AML-193 (cell line): ENCODE results near the gene KIF26B.
A peak's percentile ranks its signal among the peaks of the same experiment; 100 is the strongest.
"Not testable (repeated sequence)": the region's sequence is repeated elsewhere in the genome, so short reads cannot be mapped to it uniquely, and the experiment has no call there.

Experiments
- DNase-seq, 2 experiments: peaks; one replicate each; lab custom pipeline; 2025; lab: John Stamatoyannopoulos, UW

The KIF26B gene

DNA sequence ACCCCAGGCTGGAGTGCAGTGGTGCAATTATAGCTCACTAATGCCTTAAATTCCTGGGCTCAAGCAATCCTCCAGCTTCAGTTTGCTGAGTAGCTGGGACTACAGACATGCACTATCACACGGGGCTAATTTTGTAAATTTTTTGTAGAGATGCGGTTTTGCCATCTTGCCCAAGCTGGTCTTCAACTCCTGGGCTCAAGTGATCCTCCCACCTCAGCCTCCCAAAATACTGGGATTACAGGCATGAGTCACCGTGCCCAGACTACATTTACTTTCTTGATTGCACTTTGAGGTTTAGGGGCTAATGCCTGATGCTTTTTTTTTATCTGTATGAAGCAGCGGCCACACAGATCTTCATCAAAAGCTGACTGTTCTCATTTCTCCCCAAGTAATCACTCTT lies 124.6 kb downstream of the KIF26B start:
- DNase-seq = no peak

DNA sequence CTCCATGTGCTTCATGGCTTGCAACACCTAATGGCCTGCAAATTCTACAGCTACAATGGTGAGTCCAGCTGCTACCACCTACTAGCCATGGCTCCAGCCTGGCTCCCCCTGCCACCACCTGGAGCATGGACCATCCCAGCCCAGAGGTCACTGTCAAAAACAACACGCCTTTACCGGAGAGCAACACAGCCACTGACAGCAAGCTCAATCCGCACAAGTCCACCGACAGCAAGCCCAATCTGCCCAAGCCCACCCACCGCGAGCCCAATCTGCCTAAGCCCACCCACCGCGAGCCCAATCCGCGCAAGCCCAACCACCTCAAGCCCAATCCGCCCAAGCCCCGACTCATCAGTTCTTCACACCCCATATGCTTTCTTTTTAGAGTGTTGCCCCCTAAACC lies 128.2 kb downstream of the KIF26B start:
- no peak for DNase-seq

DNA sequence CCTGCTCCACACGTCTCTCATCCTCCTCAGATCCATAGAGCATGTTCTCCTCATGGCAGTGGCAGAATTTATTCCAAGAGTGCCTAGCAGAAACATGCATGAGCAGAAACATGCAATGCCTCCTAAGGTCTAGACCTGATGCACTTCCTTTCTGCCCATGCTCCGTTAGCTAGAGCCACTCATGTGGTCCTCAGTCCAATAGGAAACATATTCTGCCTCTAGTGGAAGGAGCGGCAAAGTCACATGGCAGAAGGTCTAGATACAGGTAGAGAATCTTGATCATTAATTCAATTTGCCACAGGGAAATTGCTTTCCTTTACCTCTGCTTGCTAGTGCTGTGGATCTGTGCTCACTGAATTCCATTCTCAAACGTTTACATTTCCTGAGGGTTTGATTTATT lies 130.4 kb downstream of the KIF26B start:
- no peak for DNase-seq

DNA sequence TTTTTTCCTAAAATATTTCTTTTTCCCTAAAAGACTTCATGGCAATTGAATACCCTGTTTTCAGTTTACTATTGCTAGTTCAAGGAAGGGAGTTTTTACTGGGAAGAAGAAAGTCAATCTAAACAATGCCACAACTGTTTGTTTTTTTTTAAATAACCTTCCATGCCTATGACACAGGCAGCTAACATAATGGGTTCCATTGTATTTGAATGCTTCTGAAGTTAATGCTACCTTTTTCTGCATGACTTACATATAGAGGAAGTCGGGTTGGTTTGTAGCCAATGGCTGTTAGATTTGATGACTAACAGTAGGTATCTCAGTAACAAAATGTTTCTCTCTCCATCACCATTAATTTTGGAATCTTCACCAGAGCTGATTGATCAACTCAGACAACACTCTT lies 134.0 kb downstream of the KIF26B start:
- DNase-seq = no peak

GRCh38 chr1:245290836-245291235 lies 136.1 kb downstream of the KIF26B start:
- DNase-seq = no peak

DNA sequence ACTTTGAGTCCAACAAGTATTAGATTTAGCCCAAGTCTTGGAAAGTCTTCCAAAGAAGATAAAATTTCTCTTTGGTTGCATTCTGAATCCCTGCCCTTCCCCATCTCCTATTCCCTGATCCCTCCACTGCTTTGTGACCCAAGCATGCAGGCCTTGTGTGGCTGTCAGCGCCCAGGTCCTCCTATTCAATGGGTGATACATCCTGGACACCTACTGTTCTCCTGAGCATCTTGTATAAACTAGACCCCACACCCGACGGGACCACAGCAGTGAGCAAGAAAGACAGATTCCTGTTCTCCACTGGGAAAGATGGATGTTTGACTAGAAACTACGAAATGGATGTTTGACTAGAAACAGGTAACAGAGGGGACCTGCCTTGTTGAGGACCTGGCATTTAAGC lies 136.6 kb downstream of the KIF26B start:
- DNase-seq = no peak

DNA sequence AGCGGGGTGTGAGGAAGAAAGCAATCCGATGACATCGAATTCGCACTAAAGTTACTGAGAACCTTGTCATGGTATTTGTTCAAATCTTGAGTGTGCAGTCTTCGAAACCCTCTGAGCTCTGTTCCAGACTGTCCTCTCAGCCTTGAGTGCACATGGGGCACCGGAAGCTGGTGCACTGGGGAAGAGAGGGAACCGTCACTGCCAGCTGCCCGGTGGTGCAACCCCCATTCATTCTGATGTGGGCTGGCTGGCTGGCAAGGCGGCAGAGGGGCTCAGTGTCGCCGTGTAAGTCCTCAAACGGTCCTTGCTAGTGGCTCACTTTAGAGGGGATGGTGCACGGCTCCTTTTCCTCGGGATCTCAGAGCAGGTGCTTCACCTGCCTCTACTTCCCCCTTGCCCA lies 137.4 kb downstream of the KIF26B start:
- no peak for DNase-seq

DNA sequence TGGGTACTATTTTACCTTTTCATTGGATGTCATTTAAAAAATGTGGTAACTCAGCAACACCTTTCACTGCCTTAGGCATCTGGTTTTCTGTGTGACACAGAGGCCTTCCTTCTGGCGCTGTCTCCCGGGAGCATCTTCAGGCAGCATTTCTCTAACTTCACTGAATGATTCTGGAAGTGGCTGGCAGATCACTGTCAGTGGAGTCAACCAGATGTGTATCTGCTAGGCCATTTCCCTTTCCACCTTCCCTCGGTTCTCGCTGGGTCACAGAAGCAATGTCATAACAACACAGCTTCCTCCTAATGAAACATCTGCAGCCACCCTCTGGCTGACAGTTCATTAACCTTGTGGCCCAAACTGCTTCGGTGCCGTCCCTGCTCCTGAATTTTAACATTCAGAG lies 137.8 kb downstream of the KIF26B start:
- DNase-seq = no peak

DNA sequence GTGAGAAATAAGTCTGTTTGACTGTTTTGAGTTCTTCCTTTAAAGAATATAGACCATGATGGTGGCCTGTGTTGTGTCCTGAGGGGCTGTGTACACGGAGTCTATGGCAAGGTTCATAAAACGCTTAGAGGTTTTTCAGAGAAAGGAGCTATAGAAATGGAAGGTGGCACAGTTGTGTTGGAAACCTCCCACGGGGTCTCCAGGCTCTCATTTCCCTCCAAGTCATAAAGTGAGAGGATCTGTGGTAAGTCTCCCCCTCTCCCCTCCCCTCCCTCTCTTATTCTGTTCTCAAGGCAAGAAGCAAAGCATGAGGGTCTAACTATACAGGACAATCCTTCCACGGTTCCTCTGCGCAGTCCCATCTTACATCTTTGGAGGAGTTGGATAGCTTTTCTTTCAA lies 139.2 kb downstream of the KIF26B start:
- no peak for DNase-seq

DNA sequence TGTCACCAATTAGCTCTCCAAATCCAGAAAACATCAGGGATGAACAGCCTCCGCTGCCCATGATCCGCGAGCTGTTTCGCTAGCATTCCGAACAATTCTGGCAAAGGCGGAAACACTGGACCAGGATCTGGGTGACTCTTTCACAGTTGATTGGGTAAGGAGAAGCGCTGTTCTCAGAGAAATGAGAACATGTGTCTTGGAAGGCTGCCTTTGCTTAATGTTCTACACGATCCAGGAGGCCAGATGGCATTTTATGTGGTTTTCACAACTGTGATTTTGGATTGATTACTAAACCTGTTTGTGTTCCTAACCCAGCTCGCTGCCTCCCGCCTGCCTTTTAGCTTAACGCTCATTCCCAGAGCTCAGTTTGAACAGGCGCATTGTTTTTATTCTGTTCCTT lies 144.0 kb downstream of the KIF26B start:
- DNase-seq = no peak

- DNase-seq = no peak
Observed at GRCh38 chr1:245301162-245301580, 146.4 kb downstream of the KIF26B start.

GRCh38 chr1:245301921-245302320 lies 147.1 kb downstream of the KIF26B start:
- DNase-seq = no peak

- DNase-seq = no peak
Observed at GRCh38 chr1:245304698-245305097, 149.9 kb downstream of the KIF26B start.

- DNase-seq = no peak
Observed at GRCh38 chr1:245306020-245306419, 151.2 kb downstream of the KIF26B start.

DNA sequence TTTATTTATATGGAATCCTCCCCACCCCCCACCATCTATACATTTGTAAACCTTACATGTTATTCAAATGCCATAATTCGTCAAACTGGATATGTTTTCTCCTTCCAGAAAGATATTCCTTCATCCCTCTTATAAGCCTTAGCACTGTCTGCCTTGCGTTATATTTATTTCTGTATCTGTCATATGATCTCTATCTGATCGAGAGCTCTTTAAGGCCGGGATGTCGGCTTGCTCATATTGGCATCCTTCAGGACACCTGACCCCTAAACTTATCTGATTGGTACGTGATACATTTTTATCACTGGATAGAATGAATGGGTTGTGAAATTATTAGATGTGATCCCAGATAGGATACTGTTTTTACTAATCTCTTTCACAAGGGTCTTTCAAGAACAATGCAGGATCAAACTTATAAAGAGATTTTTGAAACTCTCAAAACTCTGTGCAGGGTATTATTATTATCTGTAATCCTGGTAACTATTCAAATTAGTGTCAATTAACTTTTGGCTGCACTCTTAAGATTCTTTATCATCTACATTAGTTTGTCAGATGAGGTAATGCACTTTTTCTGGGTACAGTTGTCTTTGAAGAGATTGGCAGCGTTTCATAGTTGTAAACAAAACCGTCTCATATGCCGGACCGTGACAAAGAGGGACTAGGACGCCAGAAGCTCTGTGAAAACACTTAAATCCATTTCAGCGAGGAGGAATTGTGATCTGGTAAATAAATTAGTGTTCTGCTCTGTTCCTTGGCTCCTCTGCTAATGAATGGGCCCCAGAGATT lies 152.0 kb downstream of the KIF26B start:
- no peak for DNase-seq

DNA sequence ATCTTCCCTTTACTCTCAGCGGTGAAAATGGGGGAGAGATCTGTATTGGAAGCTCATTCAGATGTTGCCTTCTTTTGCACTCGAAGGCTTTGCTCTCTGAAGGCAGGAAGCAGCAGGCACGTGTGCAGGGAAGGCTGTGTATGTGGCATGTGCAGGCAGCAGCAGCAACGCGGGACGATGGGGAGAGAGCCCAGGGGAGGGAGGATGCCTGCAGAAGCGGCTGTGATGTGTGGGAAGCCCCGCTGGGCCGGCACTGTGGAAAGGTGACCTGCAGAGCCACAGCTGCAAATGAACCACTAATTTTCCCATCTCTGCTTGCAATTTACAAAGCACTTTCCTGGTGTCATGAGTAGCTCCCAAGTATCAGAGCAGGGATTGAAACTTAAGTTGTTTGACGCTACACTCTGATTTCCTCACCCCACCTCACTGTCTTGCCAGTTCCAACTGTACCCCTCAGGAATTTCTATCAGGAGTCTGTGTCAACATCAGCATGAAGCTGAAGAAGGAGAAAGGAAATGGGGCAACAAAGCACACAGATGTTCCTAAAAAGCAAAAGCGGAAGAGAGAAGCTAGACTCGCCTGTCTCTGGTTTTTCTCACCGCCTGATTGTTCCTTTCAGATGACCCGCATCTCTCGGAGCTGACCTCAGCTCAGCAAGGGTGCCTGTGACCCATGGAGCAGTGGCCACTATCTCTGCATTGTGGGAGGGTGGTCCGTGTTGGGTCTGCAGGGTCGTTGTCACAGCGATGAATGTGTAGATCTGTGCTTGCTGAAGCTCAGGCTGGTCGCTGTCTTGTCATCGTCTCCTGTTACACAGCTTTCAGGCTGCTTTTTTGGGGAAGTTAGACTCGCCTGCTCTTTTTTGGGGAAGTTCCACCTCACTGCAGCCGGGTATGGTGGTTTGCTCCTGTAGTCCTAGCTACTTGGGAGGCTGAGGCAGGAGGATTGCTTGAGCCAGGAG lies 156.1 kb downstream of the KIF26B start:
- peak; percentile 90 to 92 for DNase-seq

GRCh38 chr1:245311887-245312536 lies 157.2 kb downstream of the KIF26B start:
- no peak for DNase-seq

DNA sequence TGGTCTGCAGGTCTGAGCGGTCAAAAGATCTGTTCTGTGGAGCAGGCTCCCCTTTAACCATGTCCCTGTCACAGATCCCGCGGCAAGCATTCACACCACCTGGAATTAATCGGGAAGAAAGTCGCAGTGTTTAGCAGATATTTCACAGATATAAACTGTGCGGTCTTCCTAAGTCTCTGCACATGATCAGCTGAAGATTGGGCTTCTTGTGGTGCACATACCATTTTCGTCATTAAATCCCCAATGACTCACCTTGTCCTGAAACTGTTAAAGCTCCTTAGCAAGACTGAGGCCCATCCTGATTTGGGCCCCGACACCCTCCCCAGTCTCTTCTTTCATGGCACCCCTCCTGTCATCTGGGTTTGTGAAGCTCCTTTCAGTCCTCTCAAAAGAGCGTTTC lies 158.8 kb downstream of the KIF26B start:
- no peak for DNase-seq

- no peak for DNase-seq
Observed at GRCh38 chr1:245316784-245317183, 162.0 kb downstream of the KIF26B start.

GRCh38 chr1:245317217-245317616 lies 162.4 kb downstream of the KIF26B start:
- no peak for DNase-seq

DNA sequence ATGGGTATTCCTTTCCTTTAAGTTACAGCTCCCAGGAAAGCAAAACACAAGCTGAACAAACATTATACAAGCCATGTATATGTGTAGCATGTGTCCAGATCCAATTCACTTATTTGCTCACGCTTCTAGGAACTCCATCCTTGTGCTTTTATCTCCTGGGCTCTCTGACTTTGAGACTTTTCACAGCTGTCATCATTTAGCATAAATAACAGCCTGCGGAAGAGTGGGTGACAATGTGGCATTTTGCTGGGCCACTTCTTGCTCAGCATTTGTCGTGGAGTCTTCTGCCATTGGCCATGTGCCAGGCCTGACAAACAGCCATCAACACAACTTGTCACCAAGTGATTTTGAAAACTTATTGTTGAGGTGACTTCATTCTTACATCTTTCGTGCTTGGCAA lies 164.3 kb downstream of the KIF26B start:
- DNase-seq = no peak

DNA sequence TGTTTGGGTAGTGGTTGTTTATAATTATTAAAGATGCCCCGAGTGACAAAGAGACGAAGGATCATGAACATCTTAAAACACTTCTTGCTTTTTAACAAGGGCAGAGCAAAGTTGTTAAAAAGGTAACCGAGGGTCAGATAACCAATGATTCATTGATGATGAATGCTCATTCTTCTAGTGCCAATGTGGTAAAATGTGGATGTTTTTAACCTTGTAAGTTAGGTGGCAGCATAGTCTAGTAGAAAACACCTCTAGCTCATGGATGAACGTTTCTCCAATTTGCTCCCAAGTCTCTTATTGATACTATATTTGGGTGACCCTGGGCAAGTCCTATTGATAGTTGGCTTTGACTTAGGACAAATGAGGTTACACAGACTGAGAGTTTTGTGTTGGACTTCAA lies 167.9 kb downstream of the KIF26B start:
- DNase-seq = peak in 1 of 2 experiments; percentile 2

- DNase-seq = not testable (repeated sequence)
Observed at GRCh38 chr1:245323765-245324164, 169.0 kb downstream of the KIF26B start.
